ENCODE measurements around the gene CHAD. TPM values are rescaled to one million over a fixed set of nuclear protein-coding genes. Genes with fewer than 3 reads are reported as not detected.

CHAD gene
- polyA plus RNA-seq, 1 donor from 2014 or later, result not detected

DNA sequence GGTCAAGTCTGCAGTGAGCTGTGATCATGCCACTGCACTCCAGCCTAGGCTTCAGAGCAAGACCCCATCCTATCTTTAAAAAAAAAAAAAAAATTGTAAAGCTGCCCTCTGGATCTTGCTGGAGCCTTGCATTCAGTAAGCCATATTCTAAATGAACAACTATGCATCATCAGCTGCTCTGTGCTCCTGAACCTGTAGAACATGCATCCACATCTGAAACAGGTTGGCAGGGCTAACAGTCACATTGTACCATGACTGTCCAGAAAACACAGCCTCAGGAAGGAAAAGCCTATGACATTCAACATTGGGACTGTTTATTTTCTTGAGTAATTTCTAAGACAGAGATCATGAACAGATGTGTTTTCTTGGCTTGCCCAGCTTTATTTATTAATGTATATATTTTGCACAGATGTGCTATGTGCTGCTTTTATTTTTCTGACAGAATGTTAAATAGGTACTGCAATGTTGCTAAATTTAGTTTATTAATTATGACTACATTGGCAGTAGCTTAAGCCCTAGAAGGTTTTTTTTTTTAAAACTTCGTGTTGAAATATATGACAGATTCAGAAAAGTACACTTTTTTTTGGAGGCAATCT lies 22.9 kb downstream of the CHAD start:
- no peak overlapping the region for H3K9ac ChIP-seq (ENCODE audit: low read length)
- H3K4me3 ChIP-seq (ENCODE audit: low read length), result no peak overlapping the region
- no peaks in the 10 kb centered on the region for H3F3A ChIP-seq (ENCODE audit: insufficient read depth, low read length, poor library complexity, severe bottlenecking)
- H2AFZ ChIP-seq (ENCODE audit: low read depth, low read length), result no peak overlapping the region
- no peak for TF ChIP-seq EZH2 (IDR thresholded peaks at IDR 0.05; ENCODE audit: borderline replicate concordance, insufficient read depth, low read length, poor library complexity, severe bottlenecking)
- TF ChIP-seq, protein P1, sequence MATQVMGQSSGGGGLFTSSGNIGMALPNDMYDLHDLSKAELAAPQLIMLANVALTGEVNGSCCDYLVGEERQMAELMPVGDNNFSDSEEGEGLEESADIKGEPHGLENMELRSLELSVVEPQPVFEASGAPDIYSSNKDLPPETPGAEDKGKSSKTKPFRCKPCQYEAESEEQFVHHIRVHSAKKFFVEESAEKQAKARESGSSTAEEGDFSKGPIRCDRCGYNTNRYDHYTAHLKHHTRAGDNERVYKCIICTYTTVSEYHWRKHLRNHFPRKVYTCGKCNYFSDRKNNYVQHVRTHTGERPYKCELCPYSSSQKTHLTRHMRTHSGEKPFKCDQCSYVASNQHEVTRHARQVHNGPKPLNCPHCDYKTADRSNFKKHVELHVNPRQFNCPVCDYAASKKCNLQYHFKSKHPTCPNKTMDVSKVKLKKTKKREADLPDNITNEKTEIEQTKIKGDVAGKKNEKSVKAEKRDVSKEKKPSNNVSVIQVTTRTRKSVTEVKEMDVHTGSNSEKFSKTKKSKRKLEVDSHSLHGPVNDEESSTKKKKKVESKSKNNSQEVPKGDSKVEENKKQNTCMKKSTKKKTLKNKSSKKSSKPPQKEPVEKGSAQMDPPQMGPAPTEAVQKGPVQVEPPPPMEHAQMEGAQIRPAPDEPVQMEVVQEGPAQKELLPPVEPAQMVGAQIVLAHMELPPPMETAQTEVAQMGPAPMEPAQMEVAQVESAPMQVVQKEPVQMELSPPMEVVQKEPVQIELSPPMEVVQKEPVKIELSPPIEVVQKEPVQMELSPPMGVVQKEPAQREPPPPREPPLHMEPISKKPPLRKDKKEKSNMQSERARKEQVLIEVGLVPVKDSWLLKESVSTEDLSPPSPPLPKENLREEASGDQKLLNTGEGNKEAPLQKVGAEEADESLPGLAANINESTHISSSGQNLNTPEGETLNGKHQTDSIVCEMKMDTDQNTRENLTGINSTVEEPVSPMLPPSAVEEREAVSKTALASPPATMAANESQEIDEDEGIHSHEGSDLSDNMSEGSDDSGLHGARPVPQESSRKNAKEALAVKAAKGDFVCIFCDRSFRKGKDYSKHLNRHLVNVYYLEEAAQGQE (IDR thresholded peaks at IDR 0.05; ENCODE audit: borderline replicate concordance), result no peak
- TF ChIP-seq MXI1 (conservative IDR thresholded peaks at IDR 0.05; ENCODE audit: poor library complexity, severe bottlenecking), result no peak
- TF ChIP-seq POLR2AphosphoS5 (IDR thresholded peaks at IDR 0.05), result no peak
- no peak for TF ChIP-seq CTCF (IDR thresholded peaks at IDR 0.05; ENCODE audit: poor library complexity, severe bottlenecking)
- TF ChIP-seq RAD21 (conservative IDR thresholded peaks at IDR 0.05), result no peak
- no peak for TF ChIP-seq TAF1 (IDR thresholded peaks at IDR 0.05; ENCODE audit: low read depth)
- no peak for TF ChIP-seq EP300 (conservative IDR thresholded peaks at IDR 0.05; ENCODE audit: poor library complexity, severe bottlenecking)
- TF ChIP-seq SMC3 (conservative IDR thresholded peaks at IDR 0.05; ENCODE audit: poor library complexity), result no peak
- H3K27ac ChIP-seq (ENCODE audit: low read length), result no peak overlapping the region
- H3K9me2 ChIP-seq (ENCODE audit: insufficient read depth, low read length), result no peaks in the 10 kb centered on the region
- no peaks in the 10 kb centered on the region for H3K9me3 ChIP-seq (ENCODE audit: low read length)
- no peaks in the 10 kb centered on the region for H3K27me3 ChIP-seq (ENCODE audit: insufficient read depth, low read depth, low read length)
- H3K79me2 ChIP-seq (replicated peaks; ENCODE audit: insufficient read depth, low read length), result no peaks in the 10 kb centered on the region
- H4K20me1 ChIP-seq (ENCODE audit: insufficient read depth), result no peaks in the 10 kb centered on the region
- H3K36me3 ChIP-seq (ENCODE audit: insufficient read depth, low read length), result no peaks in the 10 kb centered on the region
- H3K4me2 ChIP-seq (ENCODE audit: low read length), result no peak overlapping the region

DNA sequence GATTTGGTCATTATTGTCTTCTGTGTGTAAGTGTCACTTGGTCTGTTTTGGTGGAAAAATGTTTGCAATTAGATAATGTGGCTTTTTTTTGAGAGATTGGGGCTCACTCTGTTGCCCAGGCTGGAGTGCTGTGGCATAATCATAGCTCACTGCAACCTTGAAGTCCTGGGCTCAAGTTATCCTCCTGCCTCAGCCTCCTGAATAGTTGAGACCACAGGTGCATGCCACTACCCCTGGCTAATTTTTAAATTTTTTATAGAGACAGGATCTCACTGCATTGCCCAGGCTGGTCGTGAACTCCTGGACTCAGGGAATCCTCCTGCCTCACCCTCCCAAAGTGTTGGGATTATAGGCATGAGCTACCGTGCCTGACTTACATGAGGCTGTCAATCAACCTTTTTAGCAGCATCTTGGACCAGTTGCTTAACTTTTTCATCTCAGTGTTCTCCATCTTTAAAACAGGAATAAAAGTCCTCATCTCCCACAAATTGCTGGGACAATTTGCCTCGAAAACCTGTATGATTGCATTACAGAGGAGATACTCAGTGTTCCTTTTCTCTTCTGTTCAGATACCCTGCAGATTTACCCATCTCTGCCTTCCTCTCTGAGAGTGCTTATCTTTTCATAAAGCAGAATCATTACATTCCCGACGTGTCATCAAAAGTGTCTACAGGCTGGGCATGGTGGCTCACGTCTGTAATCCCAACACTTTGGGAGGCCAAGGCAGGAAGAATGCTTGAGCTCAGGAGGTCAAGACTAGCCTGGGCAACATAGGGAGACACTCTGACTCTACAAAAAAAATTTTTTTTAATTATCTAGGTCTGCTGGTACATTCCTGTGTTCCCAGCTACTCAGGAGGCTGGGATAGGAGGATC lies 23.6 kb downstream of the CHAD start:
- H3K27me3 ChIP-seq (ENCODE audit: insufficient read depth, low read depth, low read length), result no peaks in the 10 kb centered on the region
- H3K79me2 ChIP-seq (replicated peaks; ENCODE audit: insufficient read depth, low read length), result no peaks in the 10 kb centered on the region
- H3K4me2 ChIP-seq (ENCODE audit: low read length), result no peak overlapping the region
- no peaks in the 10 kb centered on the region for H3K9me2 ChIP-seq (ENCODE audit: insufficient read depth, low read length)
- no peak for TF ChIP-seq SMC3 (conservative IDR thresholded peaks at IDR 0.05; ENCODE audit: poor library complexity)
- TF ChIP-seq RAD21 (conservative IDR thresholded peaks at IDR 0.05), result no peak
- no peak for TF ChIP-seq EP300 (conservative IDR thresholded peaks at IDR 0.05; ENCODE audit: poor library complexity, severe bottlenecking)
- no peak for TF ChIP-seq CTCF (IDR thresholded peaks at IDR 0.05; ENCODE audit: poor library complexity, severe bottlenecking)
- no peak for TF ChIP-seq EZH2 (IDR thresholded peaks at IDR 0.05; ENCODE audit: borderline replicate concordance, insufficient read depth, low read length, poor library complexity, severe bottlenecking)
- TF ChIP-seq POLR2AphosphoS5 (IDR thresholded peaks at IDR 0.05), result no peak
- TF ChIP-seq, protein P1 (IDR thresholded peaks at IDR 0.05; ENCODE audit: borderline replicate concordance), result no peak
- no peak for TF ChIP-seq MXI1 (conservative IDR thresholded peaks at IDR 0.05; ENCODE audit: poor library complexity, severe bottlenecking)
- TF ChIP-seq TAF1 (IDR thresholded peaks at IDR 0.05; ENCODE audit: low read depth), result no peak
- no peak overlapping the region for H3K27ac ChIP-seq (ENCODE audit: low read length)
- H3K4me3 ChIP-seq (ENCODE audit: low read length), result no peak overlapping the region
- no peaks in the 10 kb centered on the region for H4K20me1 ChIP-seq (ENCODE audit: insufficient read depth)
- no peaks in the 10 kb centered on the region for H3K36me3 ChIP-seq (ENCODE audit: insufficient read depth, low read length)
- H3K9ac ChIP-seq (ENCODE audit: low read length), result no peak overlapping the region
- H3K9me3 ChIP-seq (ENCODE audit: low read length), result no peaks in the 10 kb centered on the region
- no peak overlapping the region for H2AFZ ChIP-seq (ENCODE audit: low read depth, low read length)
- no peaks in the 10 kb centered on the region for H3F3A ChIP-seq (ENCODE audit: insufficient read depth, low read length, poor library complexity, severe bottlenecking)

Measured in neural cell (in vitro differentiated cells).